ENCODE data around the gene SLC33A1.
A peak's percentile ranks its signal among the peaks of the same experiment; 100 is the strongest.
"Not testable (repeated sequence)": the region's sequence is repeated elsewhere in the genome, so short reads cannot be mapped to it uniquely, and the experiment has no call there.

SLC33A1 gene

DNA sequence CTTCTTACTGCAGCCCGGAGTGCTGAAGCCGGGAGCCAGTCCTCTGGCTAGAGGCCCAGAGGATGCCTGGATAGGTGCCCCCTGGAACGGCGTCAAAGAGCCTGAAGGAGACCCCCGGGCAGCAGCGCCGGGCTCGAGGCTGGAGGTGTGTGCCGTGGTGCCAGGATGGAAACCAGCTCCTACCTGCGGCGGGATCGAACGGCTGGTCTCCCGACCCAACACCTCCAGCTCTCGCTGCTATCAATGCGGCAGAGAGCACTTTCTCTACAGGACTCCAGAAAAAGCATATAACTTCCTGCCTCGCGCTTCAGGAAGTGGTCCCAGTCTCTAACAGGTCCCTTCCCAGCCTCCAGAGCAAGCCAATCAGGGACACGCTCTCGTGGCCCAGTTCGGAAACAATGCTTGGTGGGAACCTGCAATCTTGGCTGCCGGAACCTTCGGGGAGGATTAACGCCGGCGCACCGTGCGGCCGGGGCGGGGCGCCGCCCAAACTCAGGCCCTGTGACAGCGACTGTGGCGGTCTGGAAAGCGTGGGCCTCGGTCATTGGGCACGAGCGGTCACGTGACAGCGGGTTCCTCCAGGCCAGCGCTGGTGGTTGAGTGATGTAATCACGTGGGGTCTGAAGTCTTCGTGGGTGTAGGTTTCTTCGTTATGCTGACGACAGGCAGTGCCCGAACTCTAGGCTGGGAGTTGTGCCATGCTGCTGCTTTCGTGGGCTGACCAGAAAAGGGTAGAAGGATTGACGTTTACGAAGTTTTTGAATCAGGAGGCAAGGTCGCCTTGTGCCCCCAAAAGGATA is at the start of gene SLC33A1:
SLC33A1 (minus strand) TSS at position 287 of the 800 bp plus-strand sequence. CDS start 430 bp downstream, outside the sequence.
- peak; percentile 98 for DNase-seq (ENCODE audit: low read depth, low spot score)

DNA sequence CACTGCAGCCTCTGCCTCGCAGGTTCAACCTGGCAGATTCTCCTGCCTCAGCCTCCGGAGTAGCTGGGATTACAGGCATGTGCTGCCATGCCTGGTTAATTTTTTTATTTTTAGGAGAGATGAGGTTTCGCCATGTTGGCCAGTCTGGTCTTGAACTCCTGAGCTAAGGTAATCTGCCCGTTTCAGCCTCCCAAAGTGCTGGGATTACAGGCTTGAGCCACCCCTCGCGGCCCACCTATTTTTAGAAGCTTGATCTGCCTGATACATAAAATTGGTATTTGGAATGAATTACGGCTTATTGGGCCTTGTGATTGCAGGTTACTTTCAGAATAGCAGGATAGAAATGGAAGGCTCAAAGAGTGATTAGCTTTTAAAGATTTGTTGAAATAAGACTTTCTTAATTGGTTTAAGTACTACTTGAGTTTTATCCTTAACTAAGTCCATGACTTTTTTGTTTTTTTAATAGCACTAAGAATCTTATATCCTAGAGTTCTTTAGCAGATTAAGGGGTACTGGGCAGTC is 41.2 kb upstream of the SLC33A1 start:
- Histone ChIP-seq H3K27ac (ENCODE audit: low read length) (no peak overlapping the region), H3K4me1 (ENCODE audit: control insufficient read depth, insufficient read depth, low read length) (no peaks in the 10 kb centered on the region), H3K36me3 (ENCODE audit: control insufficient read depth, insufficient read depth, low read length) (peaks cover 4% of the 10 kb centered on the region; the same call in 1 of the 2 replicates), H3K4me3 (ENCODE audit: low read length) (no peak overlapping the region), H3K27me3 (ENCODE audit: control insufficient read depth, insufficient read depth, low read length) (no peaks in the 10 kb centered on the region), H3K9me3 (ENCODE audit: control insufficient read depth, insufficient read depth, low read length) (no peaks in the 10 kb centered on the region)
- no CpG with 5 or more reads among the region's 7 CpGs for WGBS (ENCODE audit: insufficient coverage, insufficient read length)
- no peak for DNase-seq (ENCODE audit: low read depth, low spot score)

More for the DNA sequence above, at the start of gene SLC33A1:
- Histone ChIP-seq H3K4me3 (ENCODE audit: low read length) (peak within 1 kb of the TSS; percentile 79), H3K27ac (ENCODE audit: low read length) (no peak within 1 kb of the TSS), H3K36me3 (ENCODE audit: control insufficient read depth, insufficient read depth, low read length) (no peaks in the 10 kb centered on the region), H3K4me1 (ENCODE audit: control insufficient read depth, insufficient read depth, low read length) (no peaks in the 10 kb centered on the region), H3K9me3 (ENCODE audit: control insufficient read depth, insufficient read depth, low read length) (no peaks in the 10 kb centered on the region), H3K27me3 (ENCODE audit: control insufficient read depth, insufficient read depth, low read length) (no peaks in the 10 kb centered on the region)
- no CpG with 5 or more reads among the region's 50 CpGs for WGBS (ENCODE audit: insufficient coverage, insufficient read length)

DNA sequence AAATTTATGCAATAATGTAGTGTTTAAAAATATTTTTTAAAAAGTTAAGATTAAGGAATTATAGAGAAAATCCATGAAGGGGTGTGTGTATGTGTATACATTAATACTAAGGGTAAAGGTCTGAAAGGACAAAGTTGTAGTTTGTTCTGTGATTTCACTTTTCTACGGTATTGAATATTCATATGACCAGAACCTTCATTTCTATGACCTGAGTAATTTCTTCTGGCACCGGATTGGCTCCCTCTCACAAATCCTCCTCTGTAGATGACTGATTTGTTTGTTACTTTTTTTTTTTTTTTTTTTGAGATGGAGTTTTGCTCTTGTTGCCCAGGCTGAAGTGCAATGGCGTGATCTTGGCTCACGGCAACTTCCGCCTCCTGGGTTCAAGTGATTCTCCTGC is 37.1 kb upstream of the SLC33A1 start:
- no peak for DNase-seq (ENCODE audit: low read depth, low spot score)
- WGBS (ENCODE audit: insufficient coverage, insufficient read length): no CpG with 5 or more reads among the region's 5 CpGs
- Histone ChIP-seq H3K27me3 (ENCODE audit: control insufficient read depth, insufficient read depth, low read length) (no peaks in the 10 kb centered on the region), H3K36me3 (ENCODE audit: control insufficient read depth, insufficient read depth, low read length) (no peaks in the 10 kb centered on the region), H3K4me3 (ENCODE audit: low read length) (no peak overlapping the region), H3K4me1 (ENCODE audit: control insufficient read depth, insufficient read depth, low read length) (no peaks in the 10 kb centered on the region), H3K9me3 (ENCODE audit: control insufficient read depth, insufficient read depth, low read length) (no peaks in the 10 kb centered on the region), H3K27ac (ENCODE audit: low read length) (no peak overlapping the region)

DNA sequence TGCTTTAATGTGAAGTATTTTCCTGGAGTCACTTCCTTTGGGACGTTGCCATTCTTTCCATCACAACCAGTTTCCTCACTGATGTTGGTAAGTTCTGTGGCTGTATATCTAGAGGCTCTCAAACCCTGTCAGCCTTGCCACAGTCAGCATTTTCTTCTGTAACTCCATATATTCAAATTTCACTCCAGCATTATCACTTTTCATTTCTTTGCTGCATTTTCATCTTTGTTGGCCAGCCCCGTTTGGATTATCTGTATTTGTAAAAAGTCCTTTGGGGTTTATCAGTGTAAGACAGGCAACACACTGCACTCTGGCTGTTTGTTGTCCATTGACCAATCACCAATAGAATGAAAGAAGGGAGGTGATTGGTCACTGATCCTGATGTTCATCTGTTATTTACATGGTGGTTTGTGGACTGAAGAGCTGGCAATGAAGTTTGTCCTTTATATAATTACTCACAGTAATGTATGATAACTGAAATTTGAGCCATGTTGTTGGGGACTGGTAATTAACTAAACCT is 36.5 kb upstream of the SLC33A1 start:
- Histone ChIP-seq H3K4me1 (ENCODE audit: control insufficient read depth, insufficient read depth, low read length) (no peaks in the 10 kb centered on the region), H3K27me3 (ENCODE audit: control insufficient read depth, insufficient read depth, low read length) (no peaks in the 10 kb centered on the region), H3K4me3 (ENCODE audit: low read length) (no peak overlapping the region), H3K9me3 (ENCODE audit: control insufficient read depth, insufficient read depth, low read length) (no peaks in the 10 kb centered on the region), H3K36me3 (ENCODE audit: control insufficient read depth, insufficient read depth, low read length) (no peaks in the 10 kb centered on the region), H3K27ac (ENCODE audit: low read length) (no peak overlapping the region)
- no peak for DNase-seq (ENCODE audit: low read depth, low spot score)
- WGBS (ENCODE audit: insufficient coverage, insufficient read length): no CpG with 5 or more reads among the region's 2 CpGs

DNA sequence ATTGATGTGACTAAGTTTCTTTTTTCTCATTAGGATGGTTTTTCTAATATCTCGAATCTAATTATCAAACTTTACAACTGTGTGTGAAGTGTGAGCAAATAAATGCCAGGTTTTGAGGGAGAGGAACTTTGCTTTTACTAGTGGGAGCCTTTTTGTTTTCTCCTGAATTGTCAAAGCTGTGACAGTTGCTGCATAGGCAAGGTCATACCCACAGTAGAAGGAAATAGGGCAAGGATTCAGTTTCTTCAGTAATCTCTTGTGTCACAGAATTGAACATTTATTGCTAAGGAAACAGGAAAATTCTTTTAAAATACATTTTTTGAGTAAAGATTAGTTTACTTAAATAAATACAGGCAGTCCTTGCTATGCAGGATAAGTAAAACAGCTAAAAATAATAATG is 35.7 kb upstream of the SLC33A1 start:
- H3K9me3 ChIP-seq (ENCODE audit: control insufficient read depth, insufficient read depth, low read length): no peaks in the 10 kb centered on the region
- no peaks in the 10 kb centered on the region for H3K4me1 ChIP-seq (ENCODE audit: control insufficient read depth, insufficient read depth, low read length)
- no peak overlapping the region for H3K27ac ChIP-seq (ENCODE audit: low read length)
- DNase-seq (ENCODE audit: low read depth, low spot score): no peak
- no peaks in the 10 kb centered on the region for H3K36me3 ChIP-seq (ENCODE audit: control insufficient read depth, insufficient read depth, low read length)
- no peak overlapping the region for H3K4me3 ChIP-seq (ENCODE audit: low read length)
- H3K27me3 ChIP-seq (ENCODE audit: control insufficient read depth, insufficient read depth, low read length): no peaks in the 10 kb centered on the region
- no CpG with 5 or more reads among the region's 1 CpG for WGBS (ENCODE audit: insufficient coverage, insufficient read length)

DNA sequence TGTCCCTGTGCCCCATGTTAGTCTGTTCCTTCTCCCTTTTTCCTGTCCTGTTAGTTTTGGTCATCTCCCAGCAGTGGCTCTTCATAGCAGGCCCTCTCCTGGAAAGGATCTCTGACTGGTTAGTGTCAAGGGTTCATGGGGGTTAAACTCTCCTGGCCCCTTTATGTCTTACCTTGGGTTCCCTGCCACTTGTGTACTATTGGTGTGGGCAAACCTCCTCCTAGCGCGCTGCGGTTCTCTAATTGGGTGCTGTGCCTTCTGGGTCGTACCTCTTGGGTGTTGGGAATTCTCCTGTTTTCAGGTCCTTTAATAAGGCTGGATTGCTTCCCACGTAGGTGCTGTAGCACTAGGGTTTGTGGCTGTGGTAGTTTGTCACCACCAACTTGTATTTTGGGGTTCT is 35.0 kb upstream of the SLC33A1 start:
- no peak for DNase-seq (ENCODE audit: low read depth, low spot score)
- H3K27ac ChIP-seq (ENCODE audit: low read length): no peak overlapping the region
- H3K4me1 ChIP-seq (ENCODE audit: control insufficient read depth, insufficient read depth, low read length): no peaks in the 10 kb centered on the region
- no peaks in the 10 kb centered on the region for H3K27me3 ChIP-seq (ENCODE audit: control insufficient read depth, insufficient read depth, low read length)
- H3K36me3 ChIP-seq (ENCODE audit: control insufficient read depth, insufficient read depth, low read length): no peaks in the 10 kb centered on the region
- no CpG with 5 or more reads among the region's 5 CpGs for WGBS (ENCODE audit: insufficient coverage, insufficient read length)
- H3K9me3 ChIP-seq (ENCODE audit: control insufficient read depth, insufficient read depth, low read length): no peaks in the 10 kb centered on the region
- H3K4me3 ChIP-seq (ENCODE audit: low read length): no peak overlapping the region

DNA sequence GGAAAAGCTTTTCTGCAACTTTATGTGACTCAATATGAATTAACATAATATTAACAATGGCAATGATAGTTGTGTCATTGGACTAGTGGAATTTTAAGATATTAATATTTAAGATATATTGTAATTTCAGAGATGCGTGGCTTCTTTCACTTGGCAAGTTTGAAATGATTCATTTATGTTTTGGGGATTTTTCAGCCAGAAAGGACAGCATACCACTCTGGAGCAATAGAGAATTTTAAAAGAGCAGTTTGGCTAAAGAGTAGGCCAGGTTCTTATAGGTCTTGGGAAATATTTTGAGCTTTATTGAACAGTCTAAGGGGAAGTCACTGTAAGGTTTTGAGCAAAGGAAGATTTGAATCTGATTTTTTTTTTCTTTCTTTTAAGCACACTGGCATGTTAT is 32.7 kb upstream of the SLC33A1 start:
- no peaks in the 10 kb centered on the region for H3K36me3 ChIP-seq (ENCODE audit: control insufficient read depth, insufficient read depth, low read length)
- H3K27ac ChIP-seq (ENCODE audit: low read length): no peak overlapping the region
- DNase-seq (ENCODE audit: low read depth, low spot score): no peak
- no peaks in the 10 kb centered on the region for H3K4me1 ChIP-seq (ENCODE audit: control insufficient read depth, insufficient read depth, low read length)
- H3K27me3 ChIP-seq (ENCODE audit: control insufficient read depth, insufficient read depth, low read length): no peaks in the 10 kb centered on the region
- H3K9me3 ChIP-seq (ENCODE audit: control insufficient read depth, insufficient read depth, low read length): no peaks in the 10 kb centered on the region
- H3K4me3 ChIP-seq (ENCODE audit: low read length): no peak overlapping the region
- WGBS (ENCODE audit: insufficient coverage, insufficient read length): 100% methylated on average over 1 of the region's 1 CpG

DNA sequence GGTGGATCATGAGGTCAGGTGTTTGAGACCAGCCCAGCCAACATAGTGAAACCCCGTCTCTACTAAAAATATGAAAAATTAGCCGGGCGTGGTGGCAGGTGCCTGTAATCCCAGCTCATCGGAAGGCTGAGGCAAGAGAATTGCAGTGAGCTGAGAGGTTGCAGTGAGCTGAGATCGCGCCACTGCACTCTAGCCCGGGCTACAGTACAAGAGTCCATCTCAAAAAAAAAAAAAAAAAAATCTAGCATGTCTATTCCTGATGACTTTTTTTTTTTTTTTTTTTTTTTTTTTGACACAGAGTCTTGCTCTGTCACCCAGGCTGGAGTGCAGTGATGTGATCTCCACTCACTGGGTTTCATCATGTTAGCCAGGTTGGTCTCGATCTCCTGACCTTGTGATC is 32.1 kb upstream of the SLC33A1 start:
- H3K36me3 ChIP-seq (ENCODE audit: control insufficient read depth, insufficient read depth, low read length); H3K4me3 ChIP-seq (ENCODE audit: low read length); H3K27ac ChIP-seq (ENCODE audit: low read length); H3K9me3 ChIP-seq (ENCODE audit: control insufficient read depth, insufficient read depth, low read length); H3K4me1 ChIP-seq (ENCODE audit: control insufficient read depth, insufficient read depth, low read length); DNase-seq (ENCODE audit: low read depth, low spot score); H3K27me3 ChIP-seq (ENCODE audit: control insufficient read depth, insufficient read depth, low read length): not testable (repeated sequence)
- WGBS (ENCODE audit: insufficient coverage, insufficient read length): no CpG with 5 or more reads among the region's 8 CpGs

DNA sequence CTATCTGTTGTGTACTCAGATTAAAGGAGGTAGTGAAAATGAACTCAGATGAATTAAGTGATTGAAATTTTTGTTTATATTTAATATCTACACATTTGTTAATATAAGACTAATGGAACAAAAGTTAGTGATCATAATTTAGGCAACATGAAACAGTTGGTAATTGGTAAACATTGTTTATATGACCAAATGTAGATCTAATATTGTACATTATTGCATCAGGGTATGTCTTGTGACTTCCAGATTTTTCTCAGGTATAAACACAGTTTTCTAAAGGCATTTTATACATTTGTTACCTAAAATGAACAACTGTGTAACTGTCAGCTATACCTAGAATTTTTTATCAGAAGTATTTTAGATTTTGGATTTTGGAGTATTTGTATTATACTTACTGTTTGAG is 31.1 kb upstream of the SLC33A1 start:
- H3K36me3 ChIP-seq (ENCODE audit: control insufficient read depth, insufficient read depth, low read length): no peaks in the 10 kb centered on the region
- no peak overlapping the region for H3K4me3 ChIP-seq (ENCODE audit: low read length)
- no peaks in the 10 kb centered on the region for H3K4me1 ChIP-seq (ENCODE audit: control insufficient read depth, insufficient read depth, low read length)
- no peaks in the 10 kb centered on the region for H3K27me3 ChIP-seq (ENCODE audit: control insufficient read depth, insufficient read depth, low read length)
- H3K9me3 ChIP-seq (ENCODE audit: control insufficient read depth, insufficient read depth, low read length): no peaks in the 10 kb centered on the region
- no peak for DNase-seq (ENCODE audit: low read depth, low spot score)
- H3K27ac ChIP-seq (ENCODE audit: low read length): no peak overlapping the region

DNA sequence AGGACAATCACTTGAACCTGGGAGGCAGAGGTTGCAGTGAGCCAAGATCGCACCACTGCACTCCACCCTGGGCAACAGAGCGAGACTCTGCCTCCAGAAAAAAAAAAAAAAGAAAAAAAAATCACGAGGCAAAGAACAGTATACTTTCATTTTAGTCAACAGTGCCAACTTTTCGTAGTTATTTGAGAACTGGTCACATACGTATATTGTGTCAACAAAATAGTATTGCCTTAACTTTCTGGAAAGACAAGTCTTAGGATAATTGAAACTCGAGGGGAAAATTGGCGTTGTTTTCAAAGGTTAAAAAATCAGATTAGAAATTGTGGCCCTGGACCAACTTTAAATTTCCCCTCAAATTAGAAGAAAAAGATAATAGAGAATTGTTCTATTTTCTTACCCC is 30.1 kb upstream of the SLC33A1 start:
- no peak overlapping the region for H3K4me3 ChIP-seq (ENCODE audit: low read length)
- no peak for DNase-seq (ENCODE audit: low read depth, low spot score)
- H3K4me1 ChIP-seq (ENCODE audit: control insufficient read depth, insufficient read depth, low read length): no peaks in the 10 kb centered on the region
- no CpG with 5 or more reads among the region's 7 CpGs for WGBS (ENCODE audit: insufficient coverage, insufficient read length)
- no peak overlapping the region for H3K27ac ChIP-seq (ENCODE audit: low read length)
- no peaks in the 10 kb centered on the region for H3K9me3 ChIP-seq (ENCODE audit: control insufficient read depth, insufficient read depth, low read length)
- H3K36me3 ChIP-seq (ENCODE audit: control insufficient read depth, insufficient read depth, low read length): no peaks in the 10 kb centered on the region
- H3K27me3 ChIP-seq (ENCODE audit: control insufficient read depth, insufficient read depth, low read length): no peaks in the 10 kb centered on the region

DNA sequence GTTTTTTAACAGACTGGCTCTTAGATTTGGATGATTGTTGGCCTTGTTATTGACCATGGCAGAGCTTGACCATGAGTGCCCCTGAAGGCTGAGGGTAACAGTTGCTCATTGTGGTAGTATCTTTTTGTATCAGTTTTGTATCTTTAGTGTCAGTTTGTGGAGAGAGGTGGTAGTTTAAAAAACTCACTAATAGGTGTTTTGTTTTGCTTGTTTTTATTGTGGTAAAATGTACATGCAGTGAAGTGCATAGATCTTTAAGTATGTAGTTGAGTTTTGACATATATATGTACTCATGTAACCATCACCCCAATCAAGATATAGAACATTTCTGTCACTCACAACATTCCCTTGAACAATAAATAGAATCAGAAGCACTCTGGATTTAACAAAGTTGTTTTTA is 26.1 kb upstream of the SLC33A1 start:
- Histone ChIP-seq H3K4me1 (ENCODE audit: control insufficient read depth, insufficient read depth, low read length) (no peaks in the 10 kb centered on the region), H3K36me3 (ENCODE audit: control insufficient read depth, insufficient read depth, low read length) (no peaks in the 10 kb centered on the region), H3K4me3 (ENCODE audit: low read length) (no peak overlapping the region), H3K9me3 (ENCODE audit: control insufficient read depth, insufficient read depth, low read length) (no peaks in the 10 kb centered on the region), H3K27me3 (ENCODE audit: control insufficient read depth, insufficient read depth, low read length) (no peaks in the 10 kb centered on the region), H3K27ac (ENCODE audit: low read length) (no peak overlapping the region)
- no peak for DNase-seq (ENCODE audit: low read depth, low spot score)
